Inflammatory macrophage treated with lipopolysaccharide for 1 hour (primary cell): Measurements from ENCODE around the gene KRT28.

ENCODE experiments used
- DNase-seq, 2 donors: peaks; one replicate each; pipeline ENCODE4 v3.0.0-alpha.2; 2020 to 2022

Gene KRT28, protein sequence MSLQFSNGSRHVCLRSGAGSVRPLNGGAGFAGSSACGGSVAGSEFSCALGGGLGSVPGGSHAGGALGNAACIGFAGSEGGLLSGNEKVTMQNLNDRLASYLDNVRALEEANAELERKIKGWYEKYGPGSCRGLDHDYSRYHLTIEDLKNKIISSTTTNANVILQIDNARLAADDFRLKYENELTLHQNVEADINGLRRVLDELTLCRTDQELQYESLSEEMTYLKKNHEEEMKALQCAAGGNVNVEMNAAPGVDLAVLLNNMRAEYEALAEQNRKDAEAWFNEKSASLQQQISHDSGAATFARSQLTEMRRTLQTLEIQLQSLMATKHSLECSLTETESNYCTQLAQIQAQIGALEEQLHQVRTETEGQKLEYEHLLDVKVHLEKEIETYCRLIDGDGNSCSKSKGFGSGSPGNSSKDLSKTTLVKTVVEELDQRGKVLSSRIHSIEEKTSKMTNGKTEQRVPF

DNA sequence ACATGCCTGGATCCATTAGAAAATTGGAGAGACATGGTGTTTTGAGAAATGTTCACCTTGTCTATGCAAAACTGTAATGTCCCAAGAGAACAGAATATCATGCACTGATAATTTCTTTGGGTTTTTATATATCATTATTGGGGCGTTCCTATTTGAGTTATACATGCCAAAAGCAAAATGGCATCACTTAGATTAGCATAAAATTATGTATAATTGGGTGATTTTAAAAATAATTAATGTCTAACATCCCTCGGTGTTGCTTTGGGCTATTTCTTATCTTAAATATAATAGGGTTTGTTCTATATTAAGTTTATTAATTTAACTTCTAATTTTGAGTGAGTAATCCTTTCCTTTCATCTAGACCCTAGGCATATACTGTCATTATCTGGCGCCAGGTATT lies at the start of gene KRT28:
Gene KRT28, minus strand, starts transcription at position 101 of the 400 bp plus-strand sequence. Its CDS starts 66 bp downstream, at position 35.
- DNase-seq = no peak

DNA sequence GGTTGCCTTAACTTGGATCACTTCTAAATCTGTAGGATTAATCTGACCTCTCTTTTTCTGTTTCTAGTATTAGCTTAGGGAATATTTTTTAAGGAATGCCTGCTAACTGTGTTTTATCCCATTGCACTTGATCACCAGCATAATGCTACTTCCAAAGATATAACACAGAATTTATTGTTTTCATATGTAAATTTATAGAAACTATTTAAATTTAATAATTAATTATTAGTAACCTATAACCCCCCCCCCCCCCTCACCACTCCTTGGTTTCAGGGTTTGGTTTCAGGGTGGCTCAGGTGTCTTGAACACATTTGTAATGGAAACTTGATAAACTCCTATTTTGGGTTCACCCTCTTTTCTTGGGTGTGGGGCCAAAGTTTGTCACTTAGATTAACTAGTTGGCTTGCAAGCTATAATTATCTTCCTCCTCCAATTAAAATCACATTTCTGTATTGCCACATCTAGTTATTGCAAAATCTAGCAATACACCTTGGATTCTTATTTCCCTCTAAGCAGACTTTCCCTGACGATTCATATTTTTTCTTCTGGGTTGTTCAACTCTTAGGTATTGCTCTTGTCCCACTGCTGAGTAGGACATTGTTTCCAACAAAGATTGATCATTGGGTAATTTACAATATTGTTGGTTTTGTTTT lies 49.0 kb upstream of the KRT28 start:
- DNase-seq = no peak

DNA sequence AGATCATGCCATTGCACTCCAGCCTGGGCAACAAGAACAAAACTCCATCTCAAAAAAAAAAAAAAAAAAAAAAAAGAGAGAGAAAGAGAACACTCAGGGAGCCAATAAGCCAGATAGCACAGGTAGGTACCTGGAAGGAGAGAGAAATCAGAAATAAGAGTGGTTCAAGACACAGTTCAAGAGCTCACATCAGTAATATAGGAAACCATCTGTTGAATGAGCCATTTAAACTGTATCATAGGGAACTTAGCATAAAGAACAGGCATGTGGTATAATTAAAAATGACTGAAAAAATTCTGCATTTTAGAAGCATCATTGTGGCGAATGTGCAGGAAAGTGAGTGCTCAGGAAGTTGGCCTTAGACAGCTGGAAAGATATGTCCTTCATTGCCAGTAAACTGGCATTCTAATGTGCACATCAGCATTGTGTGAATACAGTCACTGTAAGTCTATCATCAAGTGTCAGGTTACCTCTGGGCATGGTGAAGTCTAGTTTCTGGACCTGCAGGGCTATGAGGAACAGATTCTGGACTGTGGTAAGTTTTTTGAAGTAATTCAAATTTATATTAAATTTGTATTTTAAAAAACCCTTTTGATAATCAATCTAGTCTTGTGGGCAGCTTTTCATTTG lies 46.9 kb upstream of the KRT28 start:
- DNase-seq = no peak

DNA sequence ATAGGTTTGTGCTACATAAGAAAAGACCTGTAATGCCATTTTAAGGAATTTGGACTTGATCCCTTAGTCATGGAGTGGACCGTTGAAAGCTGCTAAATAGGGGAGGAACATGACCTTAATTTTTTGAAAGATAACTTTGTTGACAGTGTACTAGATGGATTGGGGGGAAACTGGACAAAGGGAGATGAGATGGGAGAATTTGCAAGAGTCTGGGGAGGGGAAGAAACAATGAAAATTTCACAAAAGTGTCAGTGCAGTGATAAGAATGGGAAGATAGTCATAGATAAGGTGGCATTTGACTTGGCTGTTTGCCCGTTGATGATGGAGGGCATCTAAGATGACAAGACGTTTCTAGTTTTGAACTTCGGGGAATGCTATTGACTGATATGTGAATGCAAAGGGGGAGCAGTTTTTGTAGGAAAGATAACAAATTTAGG lies 44.9 kb upstream of the KRT28 start:
- no peak for DNase-seq

DNA sequence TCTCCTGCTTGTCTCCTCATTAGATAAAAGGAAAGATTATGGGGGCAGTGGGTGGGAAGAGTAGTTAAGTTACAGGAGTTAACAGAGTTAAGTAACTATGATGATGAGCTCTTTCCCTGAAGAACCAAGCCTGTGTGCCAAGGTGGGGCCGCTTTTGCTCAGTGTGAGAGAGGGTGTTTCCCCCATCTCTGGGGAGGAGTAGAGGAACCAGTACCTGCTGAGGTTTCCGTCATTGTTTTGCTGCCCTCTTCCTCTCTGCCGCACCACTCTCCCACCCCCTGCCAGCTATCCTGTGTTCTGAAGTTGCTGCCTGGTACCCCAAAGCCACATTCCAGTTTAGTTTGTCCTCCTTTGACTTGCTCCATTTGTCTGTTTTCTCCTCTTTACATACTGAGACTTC lies 43.5 kb upstream of the KRT28 start:
- DNase-seq = no peak

DNA sequence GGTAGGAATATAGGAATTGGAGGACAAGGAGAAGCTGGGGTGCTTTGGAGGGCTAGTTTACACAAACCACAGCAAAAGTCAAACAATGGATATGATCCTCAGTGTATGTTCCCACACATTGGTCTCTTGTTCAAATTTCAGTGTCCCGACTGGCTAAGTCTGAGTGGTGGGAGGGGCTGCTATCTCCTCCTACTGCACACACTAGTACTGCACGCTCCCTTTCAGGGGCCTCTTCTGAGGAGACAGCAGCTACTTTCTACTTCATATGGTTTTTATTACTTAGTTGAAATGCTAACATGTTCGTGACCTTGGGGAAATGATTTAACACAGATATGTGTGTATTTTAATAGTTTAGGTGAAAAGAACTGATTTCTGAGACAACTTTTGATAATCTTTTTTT lies 41.5 kb upstream of the KRT28 start:
- no peak for DNase-seq

DNA sequence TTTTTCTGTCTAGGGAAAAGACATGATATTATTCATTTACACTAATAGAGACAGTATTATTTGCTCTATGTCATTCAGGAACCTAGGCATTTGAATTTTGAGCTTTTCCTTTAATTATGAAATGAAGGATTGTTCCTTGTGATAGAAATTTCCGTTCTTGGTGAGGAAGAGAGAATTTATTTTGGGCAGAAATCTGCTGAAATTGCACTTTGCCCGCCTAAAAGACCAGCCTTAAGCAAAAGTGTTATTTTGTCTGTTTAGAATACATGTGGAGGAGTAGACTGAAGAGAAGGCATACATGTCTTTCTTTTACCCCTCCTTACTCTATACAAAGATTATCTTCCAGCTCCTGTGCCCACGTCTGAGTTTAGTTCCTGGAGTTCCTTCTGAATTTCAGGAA lies 39.4 kb upstream of the KRT28 start:
- DNase-seq = no peak

DNA sequence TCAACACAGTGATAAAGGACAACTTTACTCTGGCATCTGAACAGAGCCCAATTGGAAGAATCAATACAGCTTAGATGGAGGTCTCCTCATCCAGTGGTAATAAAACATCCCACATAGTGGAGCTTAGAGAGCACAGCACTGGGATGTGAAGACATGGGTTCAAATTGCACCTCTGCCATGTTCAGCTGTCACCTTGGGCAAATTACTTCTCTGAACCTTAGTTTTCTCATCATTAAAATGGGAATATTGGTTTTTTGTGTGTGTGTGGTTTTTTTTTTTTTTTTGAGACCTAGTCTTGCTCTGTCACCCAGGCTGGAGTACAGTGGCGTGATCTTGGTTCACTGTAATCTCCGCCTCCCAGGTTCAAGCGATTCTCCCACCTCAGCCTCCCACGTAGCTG lies 36.3 kb upstream of the KRT28 start:
- DNase-seq = no peak

DNA sequence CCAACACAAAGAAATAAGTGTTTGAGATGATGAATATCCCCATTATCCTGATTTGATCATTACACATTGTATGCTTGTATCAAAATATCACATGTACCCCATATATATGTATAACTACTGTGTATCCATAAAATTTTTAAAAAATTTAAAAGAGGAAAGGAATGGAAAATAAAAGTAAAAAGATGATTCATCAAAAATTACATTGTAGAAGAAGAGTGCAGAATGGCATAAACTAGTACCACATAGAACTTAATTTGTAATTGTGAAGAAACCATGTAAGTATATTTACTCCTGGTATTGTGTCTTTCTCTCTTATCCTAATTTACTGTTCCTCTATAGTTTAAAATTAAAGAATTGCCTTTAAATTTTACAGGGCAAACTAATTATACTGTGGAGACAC lies 34.1 kb upstream of the KRT28 start:
- no peak for DNase-seq

DNA sequence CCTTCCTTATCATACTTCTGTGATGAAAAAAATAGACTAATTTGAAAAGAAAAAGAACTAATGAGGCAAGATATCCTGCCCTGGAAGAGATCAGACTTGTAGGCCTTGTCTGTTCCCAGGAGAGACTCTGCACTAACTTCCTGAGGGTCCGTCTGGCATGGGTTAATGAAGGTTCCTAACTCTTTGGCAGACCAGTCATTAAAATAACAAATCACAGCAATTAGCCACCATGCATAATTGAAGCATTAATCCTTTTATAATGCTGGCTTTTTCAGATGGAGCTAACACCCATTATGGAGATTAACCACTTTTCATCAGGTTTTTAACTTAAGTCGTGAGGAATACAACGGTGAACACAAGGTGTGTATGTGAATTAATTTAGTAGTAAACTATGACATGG lies 33.1 kb upstream of the KRT28 start:
- DNase-seq = no peak

DNA sequence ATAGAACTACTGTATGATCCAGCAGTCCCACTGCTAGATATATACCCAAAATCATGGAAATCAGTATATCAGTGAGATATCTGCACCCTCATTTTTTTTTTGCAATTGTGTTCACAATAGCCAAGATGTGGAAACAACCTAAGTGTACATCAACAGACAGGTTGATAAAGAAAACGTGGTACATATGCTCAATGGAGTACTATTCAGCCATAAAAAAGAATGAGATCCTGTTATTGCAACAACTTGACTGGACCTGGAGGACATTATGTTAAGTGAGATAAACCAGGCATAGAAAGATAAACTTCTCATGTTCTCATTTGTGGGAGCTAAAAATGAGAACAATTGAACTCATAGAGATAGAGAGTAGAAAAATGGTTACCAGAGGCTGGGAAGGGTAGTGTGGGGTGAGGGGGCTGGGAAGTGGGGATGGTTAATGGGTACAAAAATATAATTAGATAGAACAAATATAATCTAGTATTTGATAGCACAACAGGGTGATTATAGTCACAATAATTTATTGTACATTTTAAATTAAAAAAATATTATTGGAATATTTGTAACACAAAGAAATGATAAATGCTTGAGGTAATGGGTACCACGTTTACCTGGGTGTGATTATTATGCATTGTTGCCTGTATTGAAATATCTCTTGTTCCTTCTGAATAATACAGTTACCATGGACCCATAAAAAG lies 30.5 kb upstream of the KRT28 start:
- DNase-seq = no peak

DNA sequence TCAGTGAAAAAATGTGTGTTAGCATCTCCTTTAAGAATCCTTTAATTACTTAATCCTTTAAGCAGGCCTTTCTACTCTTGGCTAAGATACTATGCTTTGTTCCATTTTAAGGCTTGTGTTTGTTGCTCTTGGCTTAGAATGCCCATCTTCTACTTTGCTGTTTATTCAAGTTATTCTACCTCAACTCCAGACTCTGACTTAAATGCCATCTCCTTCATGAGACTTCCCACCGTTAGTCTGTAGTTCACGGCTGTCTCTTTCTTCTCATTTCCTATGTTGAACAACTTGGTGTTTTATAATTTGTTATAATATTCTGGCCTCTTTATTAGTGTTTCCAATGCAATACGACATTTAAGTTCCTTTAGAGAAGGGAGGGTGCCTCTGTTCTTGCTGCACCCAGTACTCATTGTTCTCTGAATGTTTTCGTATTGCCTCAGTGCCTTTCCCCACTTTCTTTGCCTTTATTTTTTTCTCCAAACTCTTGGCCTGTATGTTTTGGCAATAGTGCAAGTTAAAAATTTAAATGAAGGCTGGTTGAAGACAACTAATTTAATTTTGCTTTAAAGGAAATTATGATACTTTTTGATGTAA lies 28.8 kb upstream of the KRT28 start:
- DNase-seq = no peak

DNA sequence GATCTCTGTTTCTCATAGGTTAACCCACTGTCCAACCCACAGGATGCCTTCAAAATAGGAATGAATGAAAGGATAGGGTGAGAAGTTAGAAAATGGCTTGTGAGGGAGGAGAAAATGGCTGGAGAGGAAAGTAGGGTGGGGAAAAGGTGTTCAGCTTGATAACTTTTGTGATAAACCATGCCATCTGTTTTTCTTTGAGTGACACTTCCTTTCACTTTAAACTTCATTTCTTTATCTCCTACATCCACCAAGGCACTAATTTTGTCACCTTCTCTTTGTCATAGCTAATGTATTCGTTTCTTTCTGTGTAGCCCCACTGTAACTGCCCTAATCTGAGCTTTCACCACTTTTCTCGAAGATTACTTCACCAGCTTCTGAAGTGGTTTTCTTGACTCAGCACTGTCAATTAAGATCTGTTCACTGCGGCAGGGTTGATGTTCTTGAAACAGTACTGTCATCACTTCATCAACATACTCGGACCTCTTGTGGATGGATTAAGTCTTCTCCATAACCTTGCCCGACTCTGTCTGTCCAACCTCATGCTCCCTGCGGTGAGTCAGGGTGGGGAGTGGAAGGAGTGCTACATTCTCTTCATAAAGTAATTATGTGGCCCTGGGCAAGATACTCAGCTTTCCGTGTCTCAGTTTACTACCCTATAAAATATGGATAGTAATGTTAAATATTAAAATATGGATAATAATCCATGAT lies 28.1 kb upstream of the KRT28 start:
- no peak for DNase-seq

DNA sequence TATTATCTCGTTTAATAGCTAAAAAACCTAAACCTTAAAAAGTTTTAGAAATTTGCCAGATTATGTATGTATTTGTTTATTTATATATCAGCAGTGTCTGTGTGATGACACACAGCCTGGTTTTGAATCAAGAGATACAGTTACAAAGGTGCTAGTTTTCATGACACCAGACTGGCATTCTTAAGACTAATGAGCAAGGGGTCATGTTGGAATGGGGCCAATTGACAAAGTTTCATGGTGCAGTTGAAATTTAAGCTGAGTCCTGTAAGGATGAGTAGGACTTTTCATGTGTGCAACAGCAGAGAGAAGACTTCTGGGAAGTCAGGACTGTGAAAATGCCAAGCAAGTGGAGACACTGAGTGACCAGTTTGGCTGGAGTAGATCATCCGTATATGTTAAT lies 25.8 kb upstream of the KRT28 start:
- no peak for DNase-seq

DNA sequence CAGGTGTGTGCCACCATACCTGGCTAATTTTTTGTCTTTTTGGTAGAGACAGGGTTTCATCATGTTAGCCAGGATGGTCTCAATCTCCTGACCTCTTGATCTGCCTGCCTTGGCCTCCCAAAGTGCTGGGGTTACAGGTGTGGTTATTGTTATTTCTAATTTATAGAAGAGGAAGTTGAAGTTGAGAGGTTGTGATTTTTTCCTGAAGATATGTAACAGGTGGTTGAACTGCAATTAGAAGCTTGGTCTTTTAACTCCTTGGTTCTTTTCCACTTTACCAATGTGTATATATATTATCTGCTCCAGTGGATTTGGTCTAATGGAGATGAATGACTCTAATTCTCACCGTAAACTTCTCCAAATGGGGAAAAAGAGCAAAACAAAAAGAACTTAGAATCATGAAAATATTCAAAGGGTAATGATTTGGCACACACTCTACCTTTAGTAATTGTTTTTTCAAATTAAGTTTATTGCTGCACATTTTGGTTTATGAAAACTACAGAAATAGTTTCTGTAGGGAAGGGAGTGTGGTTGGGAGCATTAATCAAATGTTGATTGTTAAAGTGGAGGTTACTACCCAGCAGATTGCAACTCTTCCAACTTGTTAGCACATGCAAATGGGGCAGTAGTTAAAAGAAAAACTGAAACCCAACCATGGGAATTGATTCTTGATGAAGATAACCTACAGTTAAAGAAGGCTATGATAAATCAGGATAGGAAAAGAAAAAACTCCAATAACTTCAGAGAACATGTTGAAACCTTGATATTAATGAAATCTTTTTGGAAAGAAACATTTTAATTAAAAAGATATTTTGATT lies 24.5 kb upstream of the KRT28 start:
- no peak for DNase-seq

DNA sequence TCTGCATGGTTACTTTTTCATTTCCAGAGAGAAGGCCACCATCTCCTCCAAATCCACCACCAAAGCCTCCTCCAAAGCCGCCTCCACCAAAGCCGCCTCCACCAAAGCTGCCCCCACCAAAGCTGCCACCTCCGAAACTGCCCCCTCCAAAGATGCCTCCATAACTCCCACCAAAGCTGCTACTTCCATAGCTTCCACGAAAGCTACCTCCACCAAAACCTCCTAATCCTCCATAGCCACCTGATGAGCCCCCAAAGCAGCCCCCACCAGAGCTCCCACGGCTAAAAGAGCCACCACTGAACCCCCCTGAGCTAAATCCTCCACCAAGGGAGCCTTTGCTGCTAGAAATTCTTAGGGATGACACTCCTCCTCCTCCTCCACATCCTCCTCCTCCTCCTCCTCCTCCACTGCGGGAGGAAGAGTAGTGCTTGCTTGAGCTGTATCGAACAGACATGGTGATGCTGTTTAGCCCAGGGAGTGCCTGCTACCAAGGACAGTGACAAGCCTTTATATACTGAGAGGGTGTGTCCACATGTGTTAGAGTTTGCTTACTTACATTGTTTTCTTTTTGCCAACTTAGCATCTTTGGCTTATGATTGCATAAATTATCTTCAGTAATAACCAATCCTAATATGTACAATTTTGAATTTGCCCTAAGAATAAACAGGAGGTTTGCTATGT lies 22.5 kb upstream of the KRT28 start, which contains the start of gene KRT10:
Gene KRT10, minus strand, starts transcription at position 483 of the 681 bp plus-strand sequence. Its CDS starts 29 bp downstream, at position 454.
- DNase-seq = no peak

DNA sequence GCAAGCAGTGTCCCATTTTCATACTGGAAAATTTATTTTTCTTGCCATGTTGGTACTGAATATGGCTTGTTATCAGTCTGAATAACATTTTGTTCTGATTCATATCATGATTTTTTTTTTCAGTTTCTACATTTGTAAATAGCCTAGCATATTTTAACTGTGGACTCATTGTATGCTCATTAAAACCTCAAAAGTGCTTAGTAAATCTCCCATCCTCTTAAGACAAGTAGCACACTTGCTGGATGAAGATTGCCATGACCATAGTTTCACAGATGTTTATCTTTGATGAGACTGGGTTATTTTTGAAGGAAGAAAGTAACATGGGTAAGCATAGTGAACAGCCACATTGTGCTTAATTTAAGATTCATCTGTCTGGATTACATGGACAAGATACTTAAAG lies 21.8 kb upstream of the KRT28 start:
- no peak for DNase-seq

DNA sequence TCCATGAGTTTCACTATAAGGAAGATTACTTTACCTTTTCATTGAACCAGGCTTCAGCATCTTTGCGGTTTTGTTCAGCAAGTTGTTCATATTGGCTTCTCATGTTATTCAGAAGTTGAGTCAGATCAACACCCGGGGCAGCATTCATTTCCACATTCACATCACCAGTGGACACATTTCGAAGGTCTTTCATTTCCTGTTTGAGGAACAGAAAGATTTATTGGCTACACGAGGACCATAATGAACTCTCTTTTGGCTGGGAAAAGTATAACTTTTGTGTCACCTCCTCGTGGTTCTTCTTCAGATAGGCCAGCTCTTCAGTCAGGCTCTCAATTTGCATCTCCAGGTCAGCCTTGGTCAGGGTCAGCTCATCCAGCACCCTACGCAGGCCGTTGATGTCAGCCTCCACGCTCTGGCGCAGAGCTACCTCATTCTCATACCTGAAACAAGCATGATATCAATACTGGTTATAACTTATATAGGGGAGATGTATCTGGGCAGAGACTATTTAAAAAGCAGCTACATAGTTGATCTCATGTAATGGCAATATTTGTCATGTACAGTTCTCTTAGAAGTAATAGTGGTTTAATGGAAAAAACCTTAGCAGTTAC lies 20.6 kb upstream of the KRT28 start:
- no peak for DNase-seq

DNA sequence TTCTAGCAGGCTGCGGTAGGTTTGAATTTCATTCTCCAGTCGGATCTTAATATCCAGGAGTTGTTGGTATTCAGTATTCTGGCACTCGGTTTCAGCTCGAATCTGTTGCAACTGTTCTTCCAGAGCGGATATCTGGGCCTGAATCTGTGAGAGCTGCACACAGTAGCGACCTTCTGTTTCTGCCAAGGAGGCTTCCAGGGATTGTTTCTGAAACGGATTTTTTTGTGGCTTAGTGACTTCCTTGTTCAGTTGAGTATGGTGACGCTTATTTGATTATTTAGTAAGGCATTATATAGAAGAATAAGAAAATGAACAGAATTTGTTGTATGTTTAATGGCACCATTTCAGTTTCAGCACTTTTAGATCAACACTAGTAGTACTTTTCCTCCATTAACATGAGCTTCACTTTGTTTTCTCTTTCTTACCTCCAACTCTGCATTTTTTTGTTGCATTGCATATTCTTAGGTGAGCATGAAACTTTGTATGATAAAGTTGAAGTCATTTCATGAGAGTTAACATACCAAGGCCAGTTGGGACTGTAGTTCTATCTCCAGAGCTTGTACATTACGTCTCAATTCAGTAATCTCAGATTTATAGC lies 19.9 kb upstream of the KRT28 start:
- DNase-seq = no peak
